ENCODE data around the gene HPS6. TPM values are rescaled to one million over a fixed set of nuclear protein-coding genes. Genes with fewer than 3 reads are reported as not detected.
A peak's percentile ranks its signal among the peaks of the same experiment; 100 is the strongest.

The HPS6 gene
- total RNA-seq, 1 donor = 31.5 TPM

DNA sequence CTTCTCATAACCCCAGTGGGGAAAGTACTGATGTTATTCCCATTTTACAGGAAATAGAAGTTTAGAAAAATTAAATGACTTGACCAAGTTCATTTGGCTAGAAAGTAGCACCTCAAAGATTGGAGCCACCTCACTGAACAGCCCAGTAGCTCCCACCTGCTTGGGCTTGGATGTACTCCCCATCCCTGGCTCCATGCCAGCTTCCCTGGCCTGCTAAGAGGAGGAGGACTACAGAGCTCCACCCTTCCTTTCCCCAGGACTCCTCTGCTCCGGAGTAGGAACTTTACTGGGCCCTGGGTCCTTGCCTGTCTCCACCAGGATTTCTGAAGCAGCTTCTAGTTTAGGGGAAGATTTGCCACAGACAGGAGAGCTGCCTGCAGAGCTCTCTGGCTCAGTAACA lies 3.1 kb downstream of the HPS6 start:
- TF ChIP-seq, protein P1, sequence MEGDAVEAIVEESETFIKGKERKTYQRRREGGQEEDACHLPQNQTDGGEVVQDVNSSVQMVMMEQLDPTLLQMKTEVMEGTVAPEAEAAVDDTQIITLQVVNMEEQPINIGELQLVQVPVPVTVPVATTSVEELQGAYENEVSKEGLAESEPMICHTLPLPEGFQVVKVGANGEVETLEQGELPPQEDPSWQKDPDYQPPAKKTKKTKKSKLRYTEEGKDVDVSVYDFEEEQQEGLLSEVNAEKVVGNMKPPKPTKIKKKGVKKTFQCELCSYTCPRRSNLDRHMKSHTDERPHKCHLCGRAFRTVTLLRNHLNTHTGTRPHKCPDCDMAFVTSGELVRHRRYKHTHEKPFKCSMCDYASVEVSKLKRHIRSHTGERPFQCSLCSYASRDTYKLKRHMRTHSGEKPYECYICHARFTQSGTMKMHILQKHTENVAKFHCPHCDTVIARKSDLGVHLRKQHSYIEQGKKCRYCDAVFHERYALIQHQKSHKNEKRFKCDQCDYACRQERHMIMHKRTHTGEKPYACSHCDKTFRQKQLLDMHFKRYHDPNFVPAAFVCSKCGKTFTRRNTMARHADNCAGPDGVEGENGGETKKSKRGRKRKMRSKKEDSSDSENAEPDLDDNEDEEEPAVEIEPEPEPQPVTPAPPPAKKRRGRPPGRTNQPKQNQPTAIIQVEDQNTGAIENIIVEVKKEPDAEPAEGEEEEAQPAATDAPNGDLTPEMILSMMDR (IDR thresholded peaks at IDR 0.05; ENCODE audit: extremely low read depth, low read depth, low read length) = no peak
- no peak for DNase-seq (ENCODE audit: insufficient read length, low spot score, missing footprints)
- H3K79me2 ChIP-seq (ENCODE audit: insufficient read depth, low read length) = peaks cover 39% of the 10 kb centered on the region

DNA sequence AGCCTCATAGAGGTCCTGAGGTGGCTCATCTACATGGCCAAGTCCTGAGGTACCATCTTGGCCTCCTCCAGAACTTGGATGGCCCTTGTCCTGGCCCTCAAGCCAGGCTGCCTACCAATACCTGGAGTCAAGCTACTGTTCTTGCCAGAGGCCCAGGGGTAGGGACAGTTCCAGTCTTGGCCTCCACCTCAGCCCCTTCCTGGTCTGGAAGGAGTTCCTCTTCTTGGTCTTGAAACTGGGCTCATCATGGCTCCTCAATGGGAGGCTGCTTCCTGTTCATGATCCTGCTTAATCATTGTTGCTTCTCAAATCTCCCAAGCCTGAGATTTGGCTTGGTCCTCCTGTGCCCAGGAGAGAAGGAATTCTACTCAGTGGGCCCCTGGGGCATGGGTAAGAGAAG lies 3.9 kb downstream of the HPS6 start:
- Histone ChIP-seq H3K4me1 (ENCODE audit: insufficient read depth, low read length) (peaks cover 8% of the 10 kb centered on the region), H3K27me3 (ENCODE audit: insufficient read depth, low read length) (no peaks in the 10 kb centered on the region), H3K9me3 (ENCODE audit: low read depth, low read length) (no peaks in the 10 kb centered on the region), H3K4me2 (ENCODE audit: insufficient read depth, low read length) (no peak overlapping the region), H3K79me2 (ENCODE audit: insufficient read depth, low read length) (peaks cover 39% of the 10 kb centered on the region), H3K4me3 (ENCODE audit: insufficient read depth, low read length) (no peak overlapping the region), H4K20me1 (ENCODE audit: insufficient read depth, low read length) (peaks cover 35% of the 10 kb centered on the region), H3K36me3 (ENCODE audit: insufficient read depth, low read length) (peaks cover 13% of the 10 kb centered on the region), H3K27ac (ENCODE audit: low read depth, low read length) (no peak overlapping the region), H2AFZ (ENCODE audit: low read length) (no peak overlapping the region)
- no peak for DNase-seq (ENCODE audit: insufficient read length, low spot score, missing footprints)
- TF ChIP-seq, protein P1 (IDR thresholded peaks at IDR 0.05; ENCODE audit: extremely low read depth, low read depth, low read length) = no peak

More for the DNA sequence above, 3.1 kb downstream of the HPS6 start:
- H2AFZ ChIP-seq (ENCODE audit: low read length) = no peak overlapping the region
- H3K9me3 ChIP-seq (ENCODE audit: low read depth, low read length) = no peaks in the 10 kb centered on the region
- no peak overlapping the region for H3K4me2 ChIP-seq (ENCODE audit: insufficient read depth, low read length)
- H3K4me1 ChIP-seq (ENCODE audit: insufficient read depth, low read length) = peaks cover 8% of the 10 kb centered on the region
- no peaks in the 10 kb centered on the region for H3K27me3 ChIP-seq (ENCODE audit: insufficient read depth, low read length)
- no peak overlapping the region for H3K27ac ChIP-seq (ENCODE audit: low read depth, low read length)
- peaks cover 13% of the 10 kb centered on the region for H3K36me3 ChIP-seq (ENCODE audit: insufficient read depth, low read length)
- peaks cover 35% of the 10 kb centered on the region for H4K20me1 ChIP-seq (ENCODE audit: insufficient read depth, low read length)
- H3K4me3 ChIP-seq (ENCODE audit: insufficient read depth, low read length) = no peak overlapping the region

DNA sequence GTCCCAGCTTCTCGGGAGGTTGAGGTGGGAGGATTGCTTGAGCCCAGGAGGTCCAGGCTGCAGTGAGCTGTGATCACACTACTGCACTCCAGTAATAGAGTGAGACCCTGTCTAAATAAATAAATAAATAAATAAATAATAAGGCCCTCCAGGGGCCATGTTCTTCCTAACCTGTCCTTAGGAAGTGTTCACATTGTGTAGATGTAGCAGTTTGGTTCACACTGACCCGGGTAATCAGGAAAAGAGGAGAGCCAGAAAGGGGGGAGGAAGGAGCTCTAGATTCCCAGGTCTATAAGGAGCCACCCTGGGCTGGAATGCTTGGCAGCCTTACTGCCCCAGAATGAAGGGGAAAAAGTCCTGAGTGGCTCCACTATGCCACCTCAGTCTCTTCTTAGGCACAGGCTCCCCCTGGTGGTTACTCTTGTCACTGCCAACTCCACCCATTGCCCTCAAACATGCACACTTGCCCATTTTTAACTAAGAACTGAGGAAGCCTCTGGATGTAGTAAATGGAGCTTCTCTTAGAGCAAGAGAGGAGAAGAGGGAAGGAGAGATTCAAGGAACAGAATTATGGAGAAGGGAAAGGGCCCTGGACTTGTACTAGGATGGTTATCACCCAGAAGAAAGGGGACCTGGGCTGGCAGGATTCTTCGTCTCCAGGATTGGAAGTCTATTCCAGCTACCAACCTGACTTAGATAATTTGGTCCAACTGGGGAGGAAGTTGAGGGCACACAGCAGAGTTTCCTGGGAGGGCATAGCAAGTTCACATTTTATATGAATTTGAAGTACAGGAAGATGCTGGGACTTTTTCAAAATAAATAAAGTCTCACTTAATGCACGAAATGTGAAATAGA lies 7.8 kb downstream of the HPS6 start:
- H3K27me3 ChIP-seq (ENCODE audit: insufficient read depth, low read length) = peaks cover under 1% of the 10 kb centered on the region
- no peak overlapping the region for H3K4me3 ChIP-seq (ENCODE audit: insufficient read depth, low read length)
- peaks cover 16% of the 10 kb centered on the region for H4K20me1 ChIP-seq (ENCODE audit: insufficient read depth, low read length)
- no peaks in the 10 kb centered on the region for H3K9me3 ChIP-seq (ENCODE audit: low read depth, low read length)
- H3K4me1 ChIP-seq (ENCODE audit: insufficient read depth, low read length) = no peaks in the 10 kb centered on the region
- TF ChIP-seq, protein P1 (IDR thresholded peaks at IDR 0.05; ENCODE audit: extremely low read depth, low read depth, low read length) = peak; percentile 96
- H3K27ac ChIP-seq (ENCODE audit: low read depth, low read length) = no peak overlapping the region
- H2AFZ ChIP-seq (ENCODE audit: low read length) = no peak overlapping the region
- DNase-seq (ENCODE audit: insufficient read length, low spot score, missing footprints) = peak; percentile 94
- peaks cover 17% of the 10 kb centered on the region for H3K79me2 ChIP-seq (ENCODE audit: insufficient read depth, low read length)
- no peak overlapping the region for H3K4me2 ChIP-seq (ENCODE audit: insufficient read depth, low read length)
- peaks cover 6% of the 10 kb centered on the region for H3K36me3 ChIP-seq (ENCODE audit: insufficient read depth, low read length)

DNA sequence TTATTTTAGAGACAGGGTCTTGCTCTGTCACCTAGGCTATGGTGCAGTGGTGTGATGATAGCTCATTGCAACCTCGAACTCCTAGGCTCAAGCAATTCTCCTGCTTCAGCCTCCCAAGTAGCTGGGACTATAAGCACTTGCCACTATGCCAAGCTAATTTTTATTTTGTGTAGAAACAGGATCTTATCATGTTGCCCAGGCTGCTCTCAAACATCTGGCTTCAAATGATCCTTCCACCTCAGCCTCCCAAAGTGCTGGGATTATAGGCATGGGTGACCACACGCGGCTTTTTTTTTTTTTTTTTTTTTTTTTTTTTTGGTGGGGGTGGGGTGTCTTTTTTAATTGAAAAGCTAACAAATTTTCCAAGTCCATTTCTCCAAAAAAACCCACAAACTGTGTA lies 18.4 kb downstream of the HPS6 start:
- Histone ChIP-seq H3K36me3 (ENCODE audit: insufficient read depth, low read length) (no peaks in the 10 kb centered on the region), H3K9me3 (ENCODE audit: low read depth, low read length) (no peaks in the 10 kb centered on the region), H4K20me1 (ENCODE audit: insufficient read depth, low read length) (no peaks in the 10 kb centered on the region), H3K4me2 (ENCODE audit: insufficient read depth, low read length) (no peak overlapping the region), H3K4me1 (ENCODE audit: insufficient read depth, low read length) (no peaks in the 10 kb centered on the region), H3K27me3 (ENCODE audit: insufficient read depth, low read length) (no peaks in the 10 kb centered on the region), H3K27ac (ENCODE audit: low read depth, low read length) (no peak overlapping the region), H3K79me2 (ENCODE audit: insufficient read depth, low read length) (no peaks in the 10 kb centered on the region), H3K4me3 (ENCODE audit: insufficient read depth, low read length) (no peak overlapping the region), H2AFZ (ENCODE audit: low read length) (no peak overlapping the region)
- TF ChIP-seq, protein P1 (IDR thresholded peaks at IDR 0.05; ENCODE audit: extremely low read depth, low read depth, low read length) = no peak
- no peak for DNase-seq (ENCODE audit: insufficient read length, low spot score, missing footprints)

All from osteoblast (primary cell).